Loucy (cell line): ENCODE measurements around the gene SKOR1.

Source experiments
- CTCF ChIP-seq: fragments of 200-600 bp; sonication (generic); conservative IDR thresholded peaks from 2 replicates; pipeline ENCODE4 v1.5.1; 2014; ENCODE audit warnings: mild to moderate bottlenecking, antibody characterized with exemption, low read length
- EZH2phosphoT487 ChIP-seq: fragments of 200-600 bp; IDR thresholded peaks from 2 replicates; pipeline ENCODE4 v1.6.1; 2018; ENCODE audit warnings: antibody characterized with exemption, mild to moderate bottlenecking, moderate library complexity, borderline replicate concordance

- TF ChIP-seq CTCF = no peak
- TF ChIP-seq EZH2phosphoT487 = no peak
Observed at GRCh38 chr15:67796196-67797127, 28.8 kb upstream of the SKOR1 start.
